Measurements from ENCODE around the gene MPPED1. TPM values are rescaled to one million over a fixed set of nuclear protein-coding genes. Genes with fewer than 3 reads are reported as not detected.

Gene MPPED1
- total RNA-seq, 2 donors from 2014 or later = not detected

DNA sequence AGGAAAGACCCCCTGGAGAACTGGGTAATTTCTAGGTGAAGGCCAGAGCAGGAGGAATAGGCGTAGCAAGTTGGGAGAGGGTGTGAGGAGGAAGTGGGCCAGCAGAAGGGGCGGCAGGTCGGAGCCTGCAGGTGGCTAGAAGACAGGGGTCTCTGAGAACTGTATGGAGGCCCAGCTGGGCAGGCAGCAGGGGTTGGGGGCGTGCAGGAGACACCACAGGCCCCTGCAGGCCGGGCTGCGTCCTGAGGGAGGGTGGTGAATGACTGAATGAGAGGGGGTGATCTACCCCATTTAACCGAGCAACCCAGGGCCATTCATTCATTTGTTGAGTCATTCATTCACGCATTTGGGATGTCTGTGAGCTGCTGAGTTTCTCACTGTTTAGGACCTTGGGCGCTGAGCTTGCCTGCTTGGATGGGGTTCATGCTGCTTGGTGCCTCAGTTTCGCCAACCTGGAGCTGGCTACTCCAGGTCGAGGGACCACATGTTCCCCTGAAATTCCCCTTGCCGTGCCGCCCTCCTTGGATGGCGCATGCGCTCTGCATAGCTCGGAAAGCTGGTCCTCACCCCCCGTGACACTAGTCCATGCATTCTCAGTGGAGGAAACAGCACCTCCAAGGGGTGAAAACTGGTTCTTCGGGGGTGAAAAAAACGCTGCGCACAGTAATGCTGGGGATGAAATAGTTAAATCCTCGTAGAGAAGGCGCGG lies 15.6 kb downstream of the MPPED1 start:
- H3K36me3 ChIP-seq (replicated peaks in 1 of 2; ENCODE audit: insufficient read depth in 1 of 2, low read depth in 2 of 2) = no peaks in the 10 kb centered on the region
- H3K27ac ChIP-seq = no peak overlapping the region
- DNase-seq = no peak
- no peak for TF ChIP-seq POLR2A (IDR thresholded peaks at IDR 0.05)
- TF ChIP-seq, protein P1, sequence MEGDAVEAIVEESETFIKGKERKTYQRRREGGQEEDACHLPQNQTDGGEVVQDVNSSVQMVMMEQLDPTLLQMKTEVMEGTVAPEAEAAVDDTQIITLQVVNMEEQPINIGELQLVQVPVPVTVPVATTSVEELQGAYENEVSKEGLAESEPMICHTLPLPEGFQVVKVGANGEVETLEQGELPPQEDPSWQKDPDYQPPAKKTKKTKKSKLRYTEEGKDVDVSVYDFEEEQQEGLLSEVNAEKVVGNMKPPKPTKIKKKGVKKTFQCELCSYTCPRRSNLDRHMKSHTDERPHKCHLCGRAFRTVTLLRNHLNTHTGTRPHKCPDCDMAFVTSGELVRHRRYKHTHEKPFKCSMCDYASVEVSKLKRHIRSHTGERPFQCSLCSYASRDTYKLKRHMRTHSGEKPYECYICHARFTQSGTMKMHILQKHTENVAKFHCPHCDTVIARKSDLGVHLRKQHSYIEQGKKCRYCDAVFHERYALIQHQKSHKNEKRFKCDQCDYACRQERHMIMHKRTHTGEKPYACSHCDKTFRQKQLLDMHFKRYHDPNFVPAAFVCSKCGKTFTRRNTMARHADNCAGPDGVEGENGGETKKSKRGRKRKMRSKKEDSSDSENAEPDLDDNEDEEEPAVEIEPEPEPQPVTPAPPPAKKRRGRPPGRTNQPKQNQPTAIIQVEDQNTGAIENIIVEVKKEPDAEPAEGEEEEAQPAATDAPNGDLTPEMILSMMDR (IDR thresholded peaks at IDR 0.05) = no peak
- 61% methylated on average over 22 to 23 of the region's 23 CpGs for WGBS, 2 donors
- ATAC-seq = no peak
- no peaks in the 10 kb centered on the region for H3K27me3 ChIP-seq
- intact Hi-C loops (cut with DNase I) = no loop called here
- H3K4me3 ChIP-seq = no peak overlapping the region
- H3K9me3 ChIP-seq = no peaks in the 10 kb centered on the region
- no peaks in the 10 kb centered on the region for H3K4me1 ChIP-seq

DNA sequence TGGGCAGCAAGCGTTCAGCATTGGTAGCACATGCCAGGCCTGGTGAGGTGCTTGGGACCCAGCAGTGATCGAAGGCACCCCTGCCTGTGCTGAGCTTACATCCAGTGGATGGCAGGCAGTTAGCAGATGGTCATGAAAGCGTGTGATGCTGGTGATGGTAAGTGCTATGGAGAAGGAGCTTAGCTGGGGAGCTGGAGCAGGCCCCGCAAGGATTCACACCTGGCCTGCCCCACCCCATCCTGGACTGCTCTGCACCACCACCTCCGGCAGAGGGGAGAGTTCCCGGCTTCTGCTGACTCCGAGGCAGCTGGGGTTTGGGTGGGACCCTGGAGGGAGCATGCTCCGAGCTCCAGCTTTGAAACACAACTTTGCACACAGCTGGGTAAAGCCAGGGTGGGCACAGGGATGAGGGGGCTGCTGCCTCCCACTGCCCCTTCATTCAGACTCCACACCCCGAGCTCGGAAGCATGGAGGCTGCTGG lies 16.2 kb downstream of the MPPED1 start:
- Histone ChIP-seq H3K27ac (no peak overlapping the region), H3K4me1 (no peaks in the 10 kb centered on the region), H3K36me3 (replicated peaks in 1 of 2; ENCODE audit: insufficient read depth in 1 of 2, low read depth in 2 of 2) (no peaks in the 10 kb centered on the region), H3K4me3 (no peak overlapping the region), H3K27me3 (no peaks in the 10 kb centered on the region), H3K9me3 (no peaks in the 10 kb centered on the region)
- ATAC-seq (no peak), DNase-seq (no peak)
- intact Hi-C loops (cut with DNase I) = no loop called here
- TF ChIP-seq, protein P1 (IDR thresholded peaks at IDR 0.05) = no peak
- no peak for TF ChIP-seq POLR2A (IDR thresholded peaks at IDR 0.05)
- WGBS, 2 donors = 43 to 47% methylated on average over 6 to 10 of the region's 10 CpGs

- H3K36me3 ChIP-seq (replicated peaks in 1 of 2; ENCODE audit: insufficient read depth in 1 of 2, low read depth in 2 of 2) = no peaks in the 10 kb centered on the region
- H3K9me3 ChIP-seq = no peaks in the 10 kb centered on the region
- WGBS, 2 donors = 78 to 80% methylated on average over 1 to 8 of the region's 9 CpGs
- ATAC-seq = no peak
- no peaks in the 10 kb centered on the region for H3K27me3 ChIP-seq
- no peaks in the 10 kb centered on the region for H3K4me1 ChIP-seq
- H3K4me3 ChIP-seq = no peak overlapping the region
- intact Hi-C loops (cut with DNase I) = no loop called here
- no peak for TF ChIP-seq POLR2A (IDR thresholded peaks at IDR 0.05)
- TF ChIP-seq, protein P1 (IDR thresholded peaks at IDR 0.05) = no peak
- DNase-seq = no peak
- no peak overlapping the region for H3K27ac ChIP-seq
Measured at GRCh38 chr22:43428521-43428920, 16.7 kb downstream of the MPPED1 start.

DNA sequence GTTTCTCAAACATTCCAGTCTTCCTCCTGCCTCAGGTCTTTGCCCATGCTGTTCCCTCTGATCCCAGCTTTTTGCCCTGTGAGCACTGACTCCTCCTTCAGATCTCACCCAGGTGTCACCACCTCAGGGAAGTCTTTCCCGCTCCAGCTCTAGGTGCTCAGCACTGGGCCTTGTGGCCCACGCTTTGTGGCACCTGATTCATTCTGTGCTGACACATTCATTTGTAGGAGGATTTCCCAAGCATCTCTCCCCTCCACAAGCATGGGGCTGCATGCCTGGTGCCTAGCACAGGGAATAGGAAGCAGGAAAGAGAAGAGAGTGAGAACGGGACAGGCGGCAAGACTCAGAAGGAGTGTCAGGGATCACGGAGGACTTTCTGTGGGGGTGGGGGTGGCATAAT lies 17.6 kb downstream of the MPPED1 start:
- Histone ChIP-seq H3K36me3 (replicated peaks in 1 of 2; ENCODE audit: insufficient read depth in 1 of 2, low read depth in 2 of 2) (no peaks in the 10 kb centered on the region), H3K4me3 (no peak overlapping the region), H3K27me3 (no peaks in the 10 kb centered on the region), H3K9me3 (no peaks in the 10 kb centered on the region), H3K27ac (no peak overlapping the region), H3K4me1 (no peaks in the 10 kb centered on the region)
- ATAC-seq (no peak), DNase-seq (no peak)
- WGBS, 2 donors = 82% methylated on average over 5 of the region's 5 CpGs
- TF ChIP-seq, protein P1 (IDR thresholded peaks at IDR 0.05) = no peak
- TF ChIP-seq POLR2A (IDR thresholded peaks at IDR 0.05) = no peak
- intact Hi-C loops (cut with DNase I) = no loop called here

All from body of pancreas (tissue), 4 donors.